Measurements from ENCODE around the gene HOXB7.
A peak's percentile ranks its signal among the peaks of the same experiment; 100 is the strongest.

Gene HOXB7

GRCh38 chr17:48570325-48571023 lies 40.3 kb downstream of the HOXB7 start:
- Mint-ChIP-seq H3K36me3 (ENCODE audit: low read depth) (no peaks in the 10 kb centered on the region), H3K27me3 (peaks cover 11% of the 10 kb centered on the region), H3K4me1 (ENCODE audit: low read depth) (peaks cover 4% of the 10 kb centered on the region), H3K27ac (no peak overlapping the region), H3K9me3 (no peaks in the 10 kb centered on the region), H3K4me3 (no peak overlapping the region)
- no peak for DNase-seq

- Mint-ChIP-seq H3K4me1 (ENCODE audit: low read depth) (peaks cover 4% of the 10 kb centered on the region), H3K27me3 (peaks cover 9% of the 10 kb centered on the region), H3K27ac (no peak overlapping the region), H3K36me3 (ENCODE audit: low read depth) (no peaks in the 10 kb centered on the region), H3K4me3 (no peak overlapping the region), H3K9me3 (no peaks in the 10 kb centered on the region)
- DNase-seq: no peak
Measured at GRCh38 chr17:48569674-48570324, 41.0 kb downstream of the HOXB7 start.

- Mint-ChIP-seq H3K36me3 (ENCODE audit: low read depth) (no peaks in the 10 kb centered on the region), H3K27me3 (peaks cover 5% of the 10 kb centered on the region), H3K9me3 (no peaks in the 10 kb centered on the region), H3K27ac (no peak overlapping the region), H3K4me1 (ENCODE audit: low read depth) (peaks cover 7% of the 10 kb centered on the region), H3K4me3 (no peak overlapping the region)
- no peak for DNase-seq
Measured at GRCh38 chr17:48569240-48569582, 41.6 kb downstream of the HOXB7 start.

GRCh38 chr17:48568499-48569239 lies 42.1 kb downstream of the HOXB7 start:
- H3K27me3 Mint-ChIP-seq: peaks cover 5% of the 10 kb centered on the region
- no peaks in the 10 kb centered on the region for H3K36me3 Mint-ChIP-seq (ENCODE audit: low read depth)
- DNase-seq: no peak
- H3K4me3 Mint-ChIP-seq: peak overlapping the region; percentile 29
- no peak overlapping the region for H3K27ac Mint-ChIP-seq
- peaks cover 10% of the 10 kb centered on the region for H3K4me1 Mint-ChIP-seq (ENCODE audit: low read depth)
- no peaks in the 10 kb centered on the region for H3K9me3 Mint-ChIP-seq

GRCh38 chr17:48567646-48568354 lies 43.0 kb downstream of the HOXB7 start:
- no peak for DNase-seq
- Mint-ChIP-seq H3K27ac (no peak overlapping the region), H3K27me3 (peaks cover 14% of the 10 kb centered on the region), H3K4me1 (ENCODE audit: low read depth) (peaks cover 10% of the 10 kb centered on the region), H3K9me3 (no peaks in the 10 kb centered on the region), H3K4me3 (no peak overlapping the region), H3K36me3 (ENCODE audit: low read depth) (no peaks in the 10 kb centered on the region)

- Mint-ChIP-seq H3K27ac (no peak overlapping the region), H3K4me3 (no peak overlapping the region), H3K9me3 (no peaks in the 10 kb centered on the region), H3K36me3 (ENCODE audit: low read depth) (no peaks in the 10 kb centered on the region), H3K4me1 (ENCODE audit: low read depth) (peaks cover 10% of the 10 kb centered on the region), H3K27me3 (peaks cover 20% of the 10 kb centered on the region)
- no peak for DNase-seq
Measured at GRCh38 chr17:48567209-48567608, 43.6 kb downstream of the HOXB7 start.

- Mint-ChIP-seq H3K27ac (no peak overlapping the region), H3K36me3 (ENCODE audit: low read depth) (no peaks in the 10 kb centered on the region), H3K4me1 (ENCODE audit: low read depth) (peaks cover 10% of the 10 kb centered on the region), H3K9me3 (no peaks in the 10 kb centered on the region), H3K4me3 (no peak overlapping the region), H3K27me3 (peaks cover 22% of the 10 kb centered on the region)
- no peak for DNase-seq
Measured at GRCh38 chr17:48566717-48567116, 44.1 kb downstream of the HOXB7 start.

- Mint-ChIP-seq H3K27ac (no peak overlapping the region), H3K36me3 (ENCODE audit: low read depth) (no peaks in the 10 kb centered on the region), H3K4me3 (no peak overlapping the region), H3K27me3 (peaks cover 26% of the 10 kb centered on the region), H3K4me1 (ENCODE audit: low read depth) (peaks cover 10% of the 10 kb centered on the region), H3K9me3 (no peaks in the 10 kb centered on the region)
- DNase-seq: no peak
Measured at GRCh38 chr17:48565925-48566710, 44.7 kb downstream of the HOXB7 start.

GRCh38 chr17:48565022-48565554 lies 45.7 kb downstream of the HOXB7 start:
- H3K27ac Mint-ChIP-seq: no peak overlapping the region
- H3K27me3 Mint-ChIP-seq: peaks cover 24% of the 10 kb centered on the region
- no peaks in the 10 kb centered on the region for H3K36me3 Mint-ChIP-seq (ENCODE audit: low read depth)

GRCh38 chr17:48564188-48565021 lies 46.4 kb downstream of the HOXB7 start:
- Mint-ChIP-seq H3K4me3 (peak overlapping the region; percentile 51), H3K27ac (no peak overlapping the region), H3K27me3 (peaks cover 23% of the 10 kb centered on the region), H3K4me1 (ENCODE audit: low read depth) (peaks cover 10% of the 10 kb centered on the region), H3K9me3 (no peaks in the 10 kb centered on the region), H3K36me3 (ENCODE audit: low read depth) (no peaks in the 10 kb centered on the region)
- no peak for DNase-seq

More at GRCh38 chr17:48565022-48565554, 45.7 kb downstream of the HOXB7 start:
- peaks cover 10% of the 10 kb centered on the region for H3K4me1 Mint-ChIP-seq (ENCODE audit: low read depth)
- no peaks in the 10 kb centered on the region for H3K9me3 Mint-ChIP-seq
- H3K4me3 Mint-ChIP-seq: no peak overlapping the region
- no peak for DNase-seq

GRCh38 chr17:48563867-48564187 lies 47.0 kb downstream of the HOXB7 start:
- Mint-ChIP-seq H3K9me3 (no peaks in the 10 kb centered on the region), H3K27ac (no peak overlapping the region), H3K4me3 (no peak overlapping the region), H3K36me3 (ENCODE audit: low read depth) (no peaks in the 10 kb centered on the region), H3K4me1 (ENCODE audit: low read depth) (peaks cover 10% of the 10 kb centered on the region), H3K27me3 (peaks cover 26% of the 10 kb centered on the region)
- DNase-seq: no peak

- H3K36me3 Mint-ChIP-seq (ENCODE audit: low read depth): no peaks in the 10 kb centered on the region
Measured at GRCh38 chr17:48563385-48563838, 47.4 kb downstream of the HOXB7 start.

GRCh38 chr17:48562934-48563333 lies 47.9 kb downstream of the HOXB7 start:
- Mint-ChIP-seq H3K27ac (no peak overlapping the region), H3K9me3 (no peaks in the 10 kb centered on the region), H3K4me1 (ENCODE audit: low read depth) (peaks cover 6% of the 10 kb centered on the region), H3K36me3 (ENCODE audit: low read depth) (no peaks in the 10 kb centered on the region), H3K4me3 (no peak overlapping the region), H3K27me3 (peaks cover 34% of the 10 kb centered on the region)
- no peak for DNase-seq

More at GRCh38 chr17:48563385-48563838, 47.4 kb downstream of the HOXB7 start:
- Mint-ChIP-seq H3K4me3 (no peak overlapping the region), H3K27ac (no peak overlapping the region), H3K9me3 (no peaks in the 10 kb centered on the region), H3K27me3 (peaks cover 30% of the 10 kb centered on the region), H3K4me1 (ENCODE audit: low read depth) (peaks cover 9% of the 10 kb centered on the region)
- DNase-seq: no peak

Data from activated T-cell treated with anti-CD3 and anti-CD28 coated beads, Interleukin-2, amount 50 U/mL, for 24 hours (primary cell).